Measurements from ENCODE around the gene DUOXA1. TPM values are rescaled to one million over a fixed set of nuclear protein-coding genes. Genes with fewer than 3 reads are reported as not detected.

The DUOXA1 gene
- total RNA-seq, 4 donors from 2014 or later = 1.1 to 7.5 (median 1.9) TPM

DNA sequence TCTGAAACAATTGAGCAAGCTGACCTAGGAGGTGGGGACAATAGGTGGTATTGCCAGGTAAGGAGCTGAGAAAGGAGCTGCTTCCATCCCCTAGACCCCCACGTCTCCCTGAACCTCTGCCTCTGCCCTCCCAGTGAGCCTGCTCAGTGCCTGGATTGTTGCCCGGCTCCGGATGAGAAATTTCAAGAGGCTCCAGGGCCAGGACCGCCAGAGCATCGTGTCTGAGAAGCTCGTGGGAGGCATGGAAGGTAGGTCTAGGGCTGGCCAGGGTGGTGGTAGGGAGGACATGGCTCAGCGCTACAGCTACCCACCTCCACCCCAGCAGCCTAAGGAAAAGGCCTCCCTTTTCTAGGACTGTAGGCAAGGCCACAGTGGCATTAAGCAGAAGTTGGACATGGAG is 13.4 kb upstream of the DUOXA1 start:
- H3K27me3 ChIP-seq = no peaks in the 10 kb centered on the region
- H3K4me1 ChIP-seq = no peaks in the 10 kb centered on the region
- H3K4me3 ChIP-seq = no peak overlapping the region
- no peak overlapping the region for H3K27ac ChIP-seq
- WGBS, 2 donors = 84 to 85% methylated on average over 7 of the region's 7 CpGs
- no peak for DNase-seq (ENCODE audit: low spot score in 2 of 2)
- H3K9me3 ChIP-seq = no peaks in the 10 kb centered on the region
- peaks cover 0 to 35% (median 0%) of the 10 kb centered on the region in 3 donors for H3K36me3 ChIP-seq
- TF ChIP-seq EP300 (IDR thresholded peaks at IDR 0.05) (no peak), POLR2A (IDR thresholded peaks at IDR 0.05) (no peak)
- TF ChIP-seq, protein P1, sequence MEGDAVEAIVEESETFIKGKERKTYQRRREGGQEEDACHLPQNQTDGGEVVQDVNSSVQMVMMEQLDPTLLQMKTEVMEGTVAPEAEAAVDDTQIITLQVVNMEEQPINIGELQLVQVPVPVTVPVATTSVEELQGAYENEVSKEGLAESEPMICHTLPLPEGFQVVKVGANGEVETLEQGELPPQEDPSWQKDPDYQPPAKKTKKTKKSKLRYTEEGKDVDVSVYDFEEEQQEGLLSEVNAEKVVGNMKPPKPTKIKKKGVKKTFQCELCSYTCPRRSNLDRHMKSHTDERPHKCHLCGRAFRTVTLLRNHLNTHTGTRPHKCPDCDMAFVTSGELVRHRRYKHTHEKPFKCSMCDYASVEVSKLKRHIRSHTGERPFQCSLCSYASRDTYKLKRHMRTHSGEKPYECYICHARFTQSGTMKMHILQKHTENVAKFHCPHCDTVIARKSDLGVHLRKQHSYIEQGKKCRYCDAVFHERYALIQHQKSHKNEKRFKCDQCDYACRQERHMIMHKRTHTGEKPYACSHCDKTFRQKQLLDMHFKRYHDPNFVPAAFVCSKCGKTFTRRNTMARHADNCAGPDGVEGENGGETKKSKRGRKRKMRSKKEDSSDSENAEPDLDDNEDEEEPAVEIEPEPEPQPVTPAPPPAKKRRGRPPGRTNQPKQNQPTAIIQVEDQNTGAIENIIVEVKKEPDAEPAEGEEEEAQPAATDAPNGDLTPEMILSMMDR (IDR thresholded peaks at IDR 0.05) = no peak

DNA sequence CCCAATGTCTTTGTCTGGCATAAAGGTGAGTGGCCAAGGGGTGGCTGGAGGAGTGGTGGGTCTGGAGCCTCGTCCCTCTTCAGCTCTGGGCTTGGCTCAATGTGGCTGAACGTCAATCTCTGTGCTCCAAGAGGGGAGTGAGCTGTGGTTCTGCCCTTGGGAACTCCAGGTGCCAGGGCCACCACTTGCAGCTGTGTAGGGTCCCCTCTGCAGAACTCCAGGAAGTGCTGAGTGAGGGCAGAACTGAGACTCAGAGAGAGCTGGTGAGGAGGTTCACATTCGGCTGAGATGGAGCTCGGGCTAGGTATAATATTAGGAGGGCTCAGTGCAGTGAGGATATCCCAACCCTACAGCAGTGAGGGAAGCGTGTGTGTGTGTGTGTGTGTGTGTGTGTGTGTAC is 11.7 kb upstream of the DUOXA1 start:
- TF ChIP-seq EP300 (IDR thresholded peaks at IDR 0.05) = no peak
- TF ChIP-seq POLR2A (IDR thresholded peaks at IDR 0.05) = no peak
- TF ChIP-seq, protein P1 (IDR thresholded peaks at IDR 0.05) = no peak
- Histone ChIP-seq H3K27ac (no peak overlapping the region), H3K27me3 (peaks cover 0 to 6% of the 10 kb centered on the region in 2 donors), H3K4me3 (no peak overlapping the region), H3K9me3 (no peaks in the 10 kb centered on the region), H3K4me1 (no peaks in the 10 kb centered on the region), H3K36me3 (peaks cover 0 to 35% (median 0%) of the 10 kb centered on the region in 3 donors)
- no peak for DNase-seq (ENCODE audit: low spot score in 2 of 2)
- 78 to 91% methylated on average over 5 of the region's 5 CpGs for WGBS, 2 donors

DNA sequence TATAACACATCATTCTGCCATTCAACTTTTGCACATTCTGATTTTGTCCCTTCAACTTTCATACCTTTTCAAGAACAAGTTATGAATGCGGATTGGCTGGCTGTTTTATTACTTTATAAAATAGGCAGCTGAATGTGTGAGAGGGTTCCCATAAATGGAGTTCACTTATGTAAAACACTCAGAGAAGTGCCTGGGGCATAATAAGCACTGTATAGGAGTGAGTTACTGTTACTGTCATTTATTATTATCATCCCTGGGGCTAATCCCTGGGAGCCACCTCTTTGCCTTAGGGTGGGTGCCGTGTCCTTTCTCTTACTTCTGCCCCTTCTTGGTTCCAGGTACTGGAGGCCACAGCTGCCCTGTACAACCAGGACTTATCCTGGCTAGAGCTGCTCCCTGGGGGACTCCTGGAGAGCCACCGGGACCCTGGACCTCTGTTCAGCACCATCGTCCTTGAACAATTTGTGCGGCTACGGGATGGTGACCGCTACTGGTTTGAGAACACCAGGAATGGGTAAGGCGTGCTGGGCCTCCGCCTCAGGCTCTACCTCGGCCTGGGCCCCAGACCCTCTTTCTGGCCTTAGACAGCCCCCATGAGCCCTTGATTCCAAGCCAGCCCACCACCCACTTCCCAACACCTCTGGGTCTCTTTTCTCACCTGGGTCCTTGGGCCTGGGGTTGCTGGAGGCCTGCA is 11.0 kb upstream of the DUOXA1 start:
- no peaks in the 10 kb centered on the region for H3K4me1 ChIP-seq
- WGBS, 2 donors = 94 to 97% methylated on average over 10 of the region's 10 CpGs
- no peak overlapping the region for H3K27ac ChIP-seq
- H3K9me3 ChIP-seq = no peaks in the 10 kb centered on the region
- peaks cover 0 to 35% (median 0%) of the 10 kb centered on the region in 3 donors for H3K36me3 ChIP-seq
- no peak for DNase-seq (ENCODE audit: low spot score in 2 of 2)
- peaks cover 0 to 12% of the 10 kb centered on the region in 2 donors for H3K27me3 ChIP-seq
- TF ChIP-seq EP300 (IDR thresholded peaks at IDR 0.05) = no peak
- no peak for TF ChIP-seq POLR2A (IDR thresholded peaks at IDR 0.05)
- H3K4me3 ChIP-seq = no peak overlapping the region

DNA sequence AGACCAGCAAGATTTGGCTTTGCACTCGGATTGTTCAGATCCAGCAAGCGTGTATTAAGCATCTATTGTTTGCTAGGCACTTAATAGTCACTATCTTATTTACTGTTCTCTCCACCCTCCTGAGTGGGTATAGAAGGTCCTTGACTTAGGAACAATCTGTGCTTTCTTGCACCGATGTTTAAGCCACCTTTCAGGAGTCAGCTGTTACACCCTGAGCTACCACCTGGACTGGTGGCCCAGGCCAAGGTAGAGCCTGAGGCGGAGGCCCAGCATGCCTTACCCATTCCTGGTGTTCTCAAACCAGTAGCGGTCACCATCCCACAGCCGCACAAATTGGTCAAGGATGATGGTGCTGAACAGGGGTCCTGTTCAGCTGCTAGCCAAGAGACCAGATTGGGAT is 10.1 kb upstream of the DUOXA1 start:
- no peak overlapping the region for H3K4me3 ChIP-seq
- peaks cover 0 to 19% of the 10 kb centered on the region in 2 donors for H3K27me3 ChIP-seq
- no peak for DNase-seq (ENCODE audit: low spot score in 2 of 2)
- H3K36me3 ChIP-seq = peaks cover 0 to 33% (median 0%) of the 10 kb centered on the region in 3 donors
- H3K9me3 ChIP-seq = no peaks in the 10 kb centered on the region
- WGBS, 2 donors = 92 to 94% methylated on average over 6 of the region's 6 CpGs
- peaks cover 0 to 7% (median 7%) of the 10 kb centered on the region in 4 donors for H3K4me1 ChIP-seq
- H3K27ac ChIP-seq = no peak overlapping the region
- TF ChIP-seq, protein P1 (IDR thresholded peaks at IDR 0.05) = no peak
- TF ChIP-seq EP300 (IDR thresholded peaks at IDR 0.05) = no peak
- no peak for TF ChIP-seq POLR2A (IDR thresholded peaks at IDR 0.05)

DNA sequence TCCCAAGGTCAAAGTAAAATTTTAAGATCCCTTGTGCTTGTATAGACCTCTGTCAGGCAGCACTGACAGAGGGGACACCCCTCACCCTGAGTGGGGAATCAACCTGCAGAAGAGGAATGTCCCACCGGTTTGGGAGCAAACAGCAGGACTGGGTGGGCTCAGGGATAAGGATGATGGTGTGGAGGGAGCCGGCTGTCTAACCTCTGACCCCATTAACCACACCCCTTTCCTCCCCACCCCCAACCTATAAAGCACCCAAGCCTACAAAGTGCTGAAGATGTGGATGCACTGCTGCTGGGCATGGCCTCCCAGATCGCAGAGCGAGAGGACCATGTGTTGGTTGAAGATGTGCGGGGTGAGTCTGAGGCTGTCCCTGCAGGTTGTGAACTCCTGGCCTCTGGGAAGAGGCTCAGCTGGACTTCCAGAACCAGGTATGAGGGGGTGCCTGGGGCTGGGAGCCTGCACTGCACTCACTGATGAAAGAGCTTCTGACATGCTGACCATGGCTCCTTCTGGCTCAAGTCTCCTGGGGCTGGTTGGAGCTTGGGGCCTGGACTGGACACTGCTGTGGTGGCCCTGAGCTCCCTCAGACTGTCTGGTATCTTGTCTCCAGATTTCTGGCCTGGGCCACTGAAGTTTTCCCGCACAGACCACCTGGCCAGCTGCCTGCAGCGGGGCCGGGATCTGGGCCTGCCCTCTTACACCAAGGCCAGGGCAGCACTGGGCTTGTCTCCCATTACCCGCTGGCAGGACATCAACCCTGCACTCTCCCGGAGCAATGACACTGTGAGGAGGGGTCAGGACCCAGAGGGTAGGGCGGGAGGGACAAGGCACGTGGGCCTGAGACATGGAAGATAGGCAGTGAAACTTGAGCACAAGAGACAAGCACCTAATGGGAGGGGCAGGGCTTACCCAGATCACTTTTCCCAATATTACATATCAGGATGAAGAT is 9.4 kb upstream of the DUOXA1 start:
- H3K9me3 ChIP-seq = no peaks in the 10 kb centered on the region
- TF ChIP-seq POLR2A (IDR thresholded peaks at IDR 0.05) (no peak), EP300 (IDR thresholded peaks at IDR 0.05) (no peak)
- TF ChIP-seq, protein P1 (IDR thresholded peaks at IDR 0.05) = no peak
- WGBS, 2 donors = 68 to 74% methylated on average over 10 to 12 of the region's 12 CpGs
- H3K36me3 ChIP-seq = peaks cover 0 to 26% (median 0%) of the 10 kb centered on the region in 3 donors
- peaks cover 0 to 8% (median 7%) of the 10 kb centered on the region in 4 donors for H3K4me1 ChIP-seq
- DNase-seq (ENCODE audit: low spot score in 2 of 2) = no peak
- no peak overlapping the region for H3K27ac ChIP-seq
- no peak overlapping the region for H3K4me3 ChIP-seq
- H3K27me3 ChIP-seq = peaks cover 0 to 26% of the 10 kb centered on the region in 2 donors

Measured in tibial nerve (tissue), 4 donors.